Mesenteric fat pad (tissue), 1 donor: ENCODE data around the gene CUL9. TPM values are rescaled to one million over a fixed set of nuclear protein-coding genes. Genes with fewer than 3 reads are reported as not detected.
A peak's percentile ranks its signal among the peaks of the same experiment; 100 is the strongest.
"Not testable (repeated sequence)": the region's sequence is repeated elsewhere in the genome, so short reads cannot be mapped to it uniquely, and the experiment has no call there.

Experiments
- DNase-seq: peaks from one replicate; pipeline ENCODE4 v3.0.0-alpha.2; 2020; ENCODE audit warnings: low spot score
- long read RNA-seq: library from polyadenylated mRNA; unstranded; transcript quantifications from one replicate; pipeline ENCODE4 v2.0.0, GENCODE V29; 2020
- total RNA-seq: library from RNA; stranded (reverse); fragmentation: NEBNext Ultra II Directional; extraction: Animal tissue kit (Norgen Biotek cat#: 25700); gene quantifications from one replicate; pipeline ENCODE4 v1.2.1, GENCODE V29; 2021
- donor health status: DM: yes; HTN: yes; CAD: no.

The CUL9 gene
- total RNA-seq, result 26.6 TPM
- long read RNA-seq, partial matches to known transcripts, result 14 of 18 reads
- long read RNA-seq, other reads (novel, unspliced or antisense), result 4 of 18 reads

DNA sequence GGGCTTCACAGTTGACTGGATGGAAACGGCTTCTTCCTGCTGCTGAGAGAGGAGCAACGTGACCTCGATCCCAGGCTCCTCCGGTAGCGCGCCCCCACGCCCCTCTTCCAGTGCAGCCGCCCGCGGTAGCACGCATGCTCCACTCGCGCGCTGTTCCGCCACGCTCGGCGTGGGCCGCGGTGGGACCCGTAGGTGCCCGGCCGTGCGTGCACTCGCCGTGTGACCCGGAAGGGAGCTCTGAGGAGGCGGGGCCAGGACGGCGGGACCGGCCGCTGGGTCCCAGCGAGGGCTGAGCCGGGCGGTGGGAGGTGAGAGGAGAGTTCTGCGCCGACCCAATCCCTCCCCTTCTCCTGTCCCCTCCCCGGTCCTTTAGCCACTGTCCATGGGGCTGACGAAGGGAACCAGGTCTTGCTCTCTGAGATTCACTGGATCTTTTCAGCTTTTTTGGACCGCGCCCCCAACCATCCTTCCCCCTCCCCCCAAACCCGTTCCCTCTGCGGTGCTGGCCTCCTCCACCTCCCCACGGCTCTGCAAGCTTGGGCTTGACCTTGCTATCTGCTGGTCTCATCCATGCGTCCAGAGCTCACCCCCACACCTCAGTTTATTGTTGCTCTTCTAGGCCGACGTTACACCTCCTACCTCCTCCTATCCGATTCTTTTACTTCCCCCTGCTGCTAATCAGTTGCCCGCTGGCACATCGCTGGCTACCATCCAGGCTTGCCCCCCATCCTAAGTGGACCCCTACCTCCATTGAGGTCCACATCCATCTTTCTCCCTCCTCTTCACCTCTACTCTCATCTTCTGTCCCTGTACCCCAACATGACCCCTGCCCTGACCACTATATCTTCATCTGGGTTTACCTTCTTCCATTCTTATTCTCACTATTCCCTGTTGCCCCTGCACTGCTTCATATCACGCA, at the start of gene CUL9:
TSS of gene CUL9 (plus strand) at position 255 of the 919 bp plus-strand sequence. CDS start 2,115 bp downstream, outside the sequence.
- DNase-seq, result peak; percentile 96

GRCh38 chr6:43138267-43138666, 43.7 kb upstream of the CUL9 start:
- DNase-seq, result no peak

DNA sequence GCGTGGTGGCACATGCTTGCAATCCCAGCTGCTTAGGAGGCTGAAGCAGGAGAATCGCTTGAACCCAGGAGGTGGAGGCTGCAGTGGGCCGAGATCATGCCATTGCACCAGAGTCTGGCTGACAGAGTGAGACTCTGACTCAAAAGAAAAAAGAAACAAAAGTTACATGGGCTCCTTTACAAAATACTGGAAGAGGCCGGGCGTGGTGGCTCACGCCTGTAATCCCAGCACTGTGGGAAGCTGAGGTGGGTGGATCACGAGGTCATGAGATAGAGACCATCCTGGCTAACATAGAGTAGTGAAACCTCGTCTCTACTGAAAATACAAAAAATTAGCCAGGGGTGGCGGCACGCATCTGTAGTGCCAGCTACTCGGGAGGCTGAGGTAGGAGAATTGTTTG, 42.0 kb upstream of the CUL9 start:
- not testable (repeated sequence) for DNase-seq

DNA sequence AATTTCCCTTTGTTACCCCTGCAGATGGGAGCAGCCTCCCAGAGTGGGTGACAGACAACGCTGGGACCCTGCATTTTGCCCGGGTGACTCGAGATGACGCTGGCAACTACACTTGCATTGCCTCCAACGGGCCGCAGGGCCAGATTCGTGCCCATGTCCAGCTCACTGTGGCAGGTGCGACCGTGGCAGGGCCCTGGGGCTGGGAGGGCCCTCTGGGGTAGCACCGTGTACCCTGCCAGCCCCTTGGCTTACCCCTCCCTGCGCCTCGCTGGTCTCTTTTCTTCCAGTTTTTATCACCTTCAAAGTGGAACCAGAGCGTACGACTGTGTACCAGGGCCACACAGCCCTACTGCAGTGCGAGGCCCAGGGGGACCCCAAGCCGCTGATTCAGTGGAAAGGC, 40.4 kb upstream of the CUL9 start:
- DNase-seq, result no peak

GRCh38 chr6:43142101-43142500, 39.9 kb upstream of the CUL9 start:
- no peak for DNase-seq

GRCh38 chr6:43143235-43144128, 38.5 kb upstream of the CUL9 start:
- DNase-seq, result peak; percentile 95

GRCh38 chr6:43144879-43145278, 37.1 kb upstream of the CUL9 start:
- no peak for DNase-seq

DNA sequence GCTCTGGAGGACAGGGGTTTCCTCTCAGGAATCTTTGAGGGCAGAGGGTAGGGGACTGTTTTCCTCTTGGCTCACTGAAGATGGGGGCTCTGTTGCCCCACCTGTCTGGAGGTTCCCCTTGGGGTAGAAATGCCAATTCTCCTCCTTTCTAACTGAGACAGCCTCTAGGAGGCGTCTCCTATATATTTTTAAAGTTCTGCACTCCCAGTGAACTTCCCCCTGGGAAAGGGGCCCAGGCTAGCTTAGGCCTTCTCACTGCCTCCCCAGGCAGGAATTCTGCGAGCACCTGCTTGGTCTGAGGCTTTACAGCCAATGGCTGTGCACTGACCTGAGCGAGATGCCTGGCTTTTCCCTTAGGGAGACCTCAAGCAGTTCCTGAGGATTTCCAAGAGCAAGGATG, 35.7 kb upstream of the CUL9 start:
- no peak for DNase-seq

DNA sequence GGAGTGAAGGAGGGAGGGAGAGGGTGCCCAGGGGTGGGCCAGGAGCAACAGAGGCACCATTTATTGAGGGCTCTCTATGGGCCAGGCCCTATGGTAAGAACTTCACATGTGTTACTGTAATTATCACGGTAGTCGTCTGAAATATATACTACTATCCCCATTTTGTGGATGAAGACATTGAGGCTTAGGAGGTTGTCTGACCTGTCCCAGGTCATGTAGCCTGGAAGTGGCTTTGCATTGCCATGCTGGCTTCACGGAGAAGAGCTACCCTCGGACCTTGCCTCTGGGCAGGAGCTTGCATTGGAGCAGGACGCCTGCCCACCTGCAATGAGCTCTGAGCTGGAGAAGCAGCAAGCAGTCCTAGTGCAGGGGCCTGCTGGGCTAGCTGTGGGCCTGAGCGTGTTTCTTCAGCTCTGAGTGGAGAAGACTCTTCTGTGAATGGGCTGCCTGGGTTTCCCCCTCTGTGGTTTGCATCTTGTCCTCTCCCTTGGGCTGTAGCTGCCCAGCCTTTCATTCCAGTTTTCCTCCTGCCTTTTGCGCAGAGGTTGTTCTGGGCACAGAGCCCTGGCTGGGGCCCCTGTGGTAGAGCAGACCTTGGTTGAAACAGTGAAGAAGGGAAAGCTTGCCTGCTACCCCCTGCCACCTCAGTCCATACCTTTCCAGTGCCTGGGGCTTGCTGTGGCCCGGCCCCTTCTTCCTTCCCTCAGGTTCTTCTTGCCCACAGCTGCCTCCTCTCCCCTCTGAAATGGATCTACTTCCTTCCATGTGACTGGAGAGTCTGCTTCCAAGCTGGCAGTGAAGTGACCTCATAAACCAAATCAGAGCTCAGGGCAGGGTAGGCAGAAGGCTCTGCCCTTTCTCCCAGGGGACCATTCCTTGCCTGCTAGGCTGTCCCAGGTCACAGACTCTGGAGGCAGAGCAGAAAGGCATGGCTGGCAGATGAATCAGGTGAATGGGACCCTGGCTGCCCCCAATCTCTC, 35.0 kb upstream of the CUL9 start:
- DNase-seq, result no peak

DNA sequence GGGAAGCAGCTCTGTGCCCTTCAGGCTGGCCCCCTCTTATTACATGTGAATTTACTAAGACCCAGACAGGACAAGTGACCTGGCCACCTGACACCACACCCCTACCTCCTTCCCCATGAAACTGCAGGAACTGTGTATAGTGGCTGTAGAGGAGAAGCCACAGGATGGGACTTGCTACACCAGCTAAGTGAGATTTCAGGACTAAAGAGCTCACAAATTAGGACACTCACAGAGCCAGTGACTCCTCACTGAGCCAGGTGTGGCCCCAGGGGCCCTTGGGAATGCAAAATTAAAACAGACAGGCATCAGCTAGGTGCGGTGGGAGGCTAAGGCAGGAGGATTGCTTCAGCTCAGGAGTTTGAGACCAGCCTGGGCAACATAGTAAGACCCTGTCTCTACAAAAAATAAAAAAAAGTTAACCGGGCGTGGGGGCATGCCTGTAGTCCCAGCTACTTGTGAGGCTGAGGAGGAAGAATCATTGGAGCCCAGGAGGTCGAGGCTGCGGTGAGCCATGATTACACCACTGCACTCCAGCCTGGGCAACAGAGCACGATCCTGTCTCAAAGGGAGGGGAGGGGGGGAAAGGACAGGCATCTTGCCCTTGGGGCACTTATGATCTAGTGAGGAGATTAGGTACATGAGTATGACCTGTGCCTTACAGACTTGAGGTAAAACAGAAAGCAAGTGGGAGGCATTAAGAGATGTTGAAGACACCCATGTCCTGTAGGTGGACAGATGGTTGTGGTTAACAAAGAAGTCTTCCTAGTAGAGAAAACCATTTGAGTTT, 34.1 kb upstream of the CUL9 start:
- no peak for DNase-seq

GRCh38 chr6:43149265-43149664, 32.7 kb upstream of the CUL9 start:
- no peak for DNase-seq

- no peak for DNase-seq
Measured at GRCh38 chr6:43150051-43150751, 31.8 kb upstream of the CUL9 start.

DNA sequence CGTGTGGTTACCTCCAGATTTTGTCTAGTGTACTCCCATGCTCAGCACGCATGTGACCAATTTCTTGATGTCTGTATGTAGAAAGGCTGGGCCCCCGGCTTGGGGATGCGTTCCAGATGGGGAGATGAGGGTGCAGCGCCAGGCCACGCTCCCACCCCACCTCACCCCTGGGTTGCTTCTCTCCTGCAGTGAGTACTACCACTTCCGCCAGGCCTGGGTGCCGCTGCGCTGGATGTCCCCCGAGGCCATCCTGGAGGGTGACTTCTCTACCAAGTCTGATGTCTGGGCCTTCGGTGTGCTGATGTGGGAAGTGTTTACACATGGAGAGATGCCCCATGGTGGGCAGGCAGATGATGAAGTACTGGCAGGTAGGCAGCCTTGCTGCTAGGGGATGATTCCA, 22.4 kb upstream of the CUL9 start:
- DNase-seq, result no peak

- no peak for DNase-seq
Measured at GRCh38 chr6:43163899-43164298, 18.1 kb upstream of the CUL9 start.

DNA sequence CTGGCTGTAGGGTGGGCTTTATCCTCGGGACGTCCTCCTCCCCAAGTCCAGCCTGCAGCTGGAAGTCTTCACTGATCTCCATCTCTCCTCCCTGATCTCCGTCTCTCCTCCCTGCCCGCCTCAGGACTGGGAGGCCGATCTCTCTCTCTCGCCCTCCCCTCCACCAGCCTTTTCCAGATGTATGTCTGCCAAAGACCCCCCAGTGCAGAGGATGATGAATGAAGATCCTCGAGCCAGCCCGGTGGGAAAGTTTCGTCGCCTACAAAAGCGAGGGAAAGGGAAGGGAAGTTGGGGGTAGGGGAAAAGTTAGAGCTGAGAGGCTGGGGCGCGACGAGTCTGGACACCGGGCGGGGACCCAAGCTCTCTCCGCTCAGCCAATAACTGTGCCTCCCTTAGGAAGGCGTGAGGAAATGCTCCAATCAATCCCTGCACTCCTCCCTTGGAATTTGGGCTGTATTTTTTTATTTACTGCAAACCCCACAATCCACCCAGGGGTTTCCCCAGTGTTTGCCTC, 11.5 kb upstream of the CUL9 start:
- no peak for DNase-seq

GRCh38 chr6:43170931-43171706, 10.9 kb upstream of the CUL9 start, which contains the start of gene SRF:
Gene SRF (plus strand): TSS chr6:43171269. CDS start chr6:43171657, 388 bp downstream.
- peak; percentile 99 for DNase-seq

GRCh38 chr6:43171707-43172103, 10.3 kb upstream of the CUL9 start:
- DNase-seq, result no peak
